Amniotic stem cell (primary cell): ENCODE measurements around the gene TMEM39B.
"Not testable (repeated sequence)": the region's sequence is repeated elsewhere in the genome, so short reads cannot be mapped to it uniquely, and the experiment has no call there.

ENCODE experiments used
- DNase-seq: peaks from one replicate; lab custom pipeline; 2025; lab: John Stamatoyannopoulos, UW

Gene TMEM39B

DNA sequence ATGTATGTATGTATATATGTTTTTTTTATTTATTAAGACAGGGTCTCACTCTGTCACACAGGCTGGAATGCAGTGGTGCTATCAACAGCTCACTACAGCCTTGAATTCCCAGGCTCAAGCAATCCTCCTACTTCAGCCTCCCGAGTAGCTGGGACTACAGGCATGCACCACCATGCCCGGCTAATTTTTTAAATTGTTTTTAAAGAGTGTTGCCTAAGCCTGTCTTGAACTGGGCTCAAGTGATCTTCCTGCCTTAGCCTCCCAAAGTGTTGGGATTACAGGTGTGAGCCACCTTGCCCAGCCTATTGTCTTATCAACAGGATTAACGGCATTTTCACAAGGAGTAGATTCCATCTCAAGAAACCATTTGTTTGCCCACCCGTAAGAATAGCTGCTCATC lies 40.7 kb downstream of the TMEM39B start:
- not testable (repeated sequence) for DNase-seq

DNA sequence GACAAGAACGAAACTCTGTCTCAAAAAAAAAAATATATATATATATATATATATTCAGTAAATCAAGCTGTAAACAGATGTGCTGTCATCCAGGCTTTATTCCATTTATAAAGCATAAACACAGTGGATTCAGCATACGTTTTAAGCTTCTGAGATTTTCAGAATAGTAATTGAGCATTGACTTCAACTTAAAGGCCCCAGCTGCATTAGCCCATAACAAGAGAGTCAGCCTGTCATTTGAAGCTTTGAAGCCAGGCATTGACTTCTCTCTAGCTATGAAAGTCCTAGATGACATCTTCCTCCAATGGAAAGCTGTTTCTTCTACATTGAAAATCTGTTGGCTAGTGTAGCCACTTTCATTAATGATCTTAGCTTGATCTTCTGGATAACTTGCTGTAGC lies 41.7 kb downstream of the TMEM39B start:
- no peak for DNase-seq

DNA sequence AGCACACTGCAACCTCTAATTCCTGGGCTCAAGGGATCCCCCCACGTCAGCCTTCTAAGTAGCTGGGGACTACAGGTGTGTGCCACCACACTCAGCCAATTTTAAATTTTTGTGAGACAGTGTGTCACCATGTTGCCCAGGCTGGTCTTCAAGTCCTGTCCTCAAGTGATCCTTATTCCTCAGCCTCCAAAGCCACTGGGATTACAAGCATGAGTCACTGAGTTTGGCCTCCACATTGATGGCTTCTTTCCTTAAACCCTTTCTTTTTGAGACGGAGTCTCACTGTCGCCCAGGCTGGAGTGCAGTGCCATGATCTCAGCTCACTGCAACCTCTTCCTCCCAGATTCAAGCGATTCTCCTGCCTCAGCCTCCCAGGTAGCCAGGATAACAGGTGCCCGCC lies 42.8 kb downstream of the TMEM39B start:
- no peak for DNase-seq

DNA sequence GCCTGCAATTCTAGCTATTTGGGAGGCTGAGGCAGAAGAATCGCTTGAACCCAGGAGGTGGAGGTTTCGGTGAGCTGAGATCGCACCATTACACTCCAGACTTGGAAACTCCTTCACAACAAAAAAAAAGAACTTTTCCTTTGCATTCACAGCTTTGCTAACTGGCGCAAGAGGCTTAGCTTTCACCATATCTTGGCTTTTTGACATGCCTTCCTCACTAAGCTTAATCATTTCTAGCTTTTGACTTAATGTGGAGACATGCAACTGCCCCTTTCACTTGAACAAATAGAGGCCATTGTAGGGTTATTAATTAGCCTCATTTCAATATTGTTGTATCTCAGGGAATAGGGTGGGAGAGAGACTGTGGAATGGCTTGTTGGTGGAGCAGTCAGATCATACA lies 43.8 kb downstream of the TMEM39B start:
- no peak for DNase-seq

DNA sequence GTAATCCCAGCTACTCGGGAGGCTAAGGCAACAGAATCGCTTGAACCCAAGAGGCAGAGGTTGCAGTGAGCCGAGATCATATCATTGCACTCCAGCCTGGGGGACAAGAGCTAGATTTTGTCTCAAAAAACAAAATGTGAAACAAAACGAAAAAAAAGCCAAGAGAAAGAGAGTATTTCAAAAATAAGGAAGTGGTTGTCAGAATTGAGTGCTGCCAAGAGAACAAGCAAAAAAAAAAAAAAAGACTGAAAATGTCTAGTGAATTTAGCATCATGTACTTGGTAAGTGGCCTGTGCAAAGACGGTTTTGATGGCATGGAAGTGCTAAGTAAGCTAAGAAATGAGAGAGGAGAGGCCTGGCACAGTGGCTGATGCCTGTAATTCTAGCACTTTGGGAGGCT lies 49.4 kb downstream of the TMEM39B start:
- no peak for DNase-seq

DNA sequence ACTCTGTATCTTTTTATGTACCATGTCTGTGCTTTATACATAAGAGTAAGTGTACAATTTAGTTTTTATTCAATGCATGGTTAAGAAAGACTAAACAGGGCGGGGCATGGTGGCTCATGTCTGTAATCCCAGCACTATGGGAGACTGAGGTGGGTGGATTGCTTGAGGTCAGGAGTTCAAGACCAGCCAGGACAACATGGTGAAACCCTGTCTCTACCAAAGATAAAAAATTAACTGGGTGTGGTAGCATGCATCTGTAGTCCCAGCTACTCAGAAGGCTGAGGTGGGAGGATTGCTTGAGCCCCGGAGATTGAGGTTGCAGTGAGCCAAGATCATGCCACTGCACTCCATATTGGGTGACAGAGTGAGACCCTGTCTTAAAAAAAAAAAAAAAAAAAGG lies 50.6 kb downstream of the TMEM39B start:
- not testable (repeated sequence) for DNase-seq

DNA sequence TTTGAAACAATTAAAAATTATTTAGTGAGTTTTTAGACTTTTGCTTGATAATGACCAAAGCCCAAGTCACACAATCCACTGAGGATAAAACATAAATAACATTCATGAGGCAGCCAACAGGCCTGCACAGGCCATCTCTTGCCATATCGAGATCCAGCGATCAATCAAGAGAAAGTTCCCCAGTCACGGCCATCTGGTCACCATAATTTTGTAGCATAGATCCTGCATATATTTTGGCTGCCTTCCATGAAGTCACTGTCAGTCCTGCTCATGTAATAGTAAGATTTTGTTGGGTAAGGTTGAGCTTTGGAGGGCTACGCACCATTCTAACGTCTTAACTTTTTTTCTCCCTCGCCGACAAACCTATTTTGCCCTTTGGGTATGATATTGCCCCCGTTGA lies 52.6 kb downstream of the TMEM39B start:
- no peak for DNase-seq

DNA sequence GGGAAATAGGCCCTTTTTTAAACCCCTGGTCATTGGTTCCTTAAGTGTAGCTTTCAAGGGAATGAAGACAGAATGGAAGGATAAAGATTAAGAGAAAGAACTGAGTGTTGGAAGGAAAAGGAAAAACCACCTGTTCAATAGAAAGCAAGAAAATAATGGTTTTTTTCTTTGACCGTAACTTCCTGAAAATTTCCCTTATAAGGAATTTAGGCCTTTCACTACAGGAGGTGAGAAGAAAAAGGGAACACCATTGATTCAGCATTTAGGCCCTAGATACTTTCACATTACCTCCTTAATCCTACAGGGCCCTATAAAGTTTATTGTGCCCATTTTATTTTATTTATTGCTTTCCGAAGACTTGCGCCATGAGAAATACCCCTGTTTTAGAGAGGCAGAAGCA lies 54.0 kb downstream of the TMEM39B start:
- DNase-seq: no peak

DNA sequence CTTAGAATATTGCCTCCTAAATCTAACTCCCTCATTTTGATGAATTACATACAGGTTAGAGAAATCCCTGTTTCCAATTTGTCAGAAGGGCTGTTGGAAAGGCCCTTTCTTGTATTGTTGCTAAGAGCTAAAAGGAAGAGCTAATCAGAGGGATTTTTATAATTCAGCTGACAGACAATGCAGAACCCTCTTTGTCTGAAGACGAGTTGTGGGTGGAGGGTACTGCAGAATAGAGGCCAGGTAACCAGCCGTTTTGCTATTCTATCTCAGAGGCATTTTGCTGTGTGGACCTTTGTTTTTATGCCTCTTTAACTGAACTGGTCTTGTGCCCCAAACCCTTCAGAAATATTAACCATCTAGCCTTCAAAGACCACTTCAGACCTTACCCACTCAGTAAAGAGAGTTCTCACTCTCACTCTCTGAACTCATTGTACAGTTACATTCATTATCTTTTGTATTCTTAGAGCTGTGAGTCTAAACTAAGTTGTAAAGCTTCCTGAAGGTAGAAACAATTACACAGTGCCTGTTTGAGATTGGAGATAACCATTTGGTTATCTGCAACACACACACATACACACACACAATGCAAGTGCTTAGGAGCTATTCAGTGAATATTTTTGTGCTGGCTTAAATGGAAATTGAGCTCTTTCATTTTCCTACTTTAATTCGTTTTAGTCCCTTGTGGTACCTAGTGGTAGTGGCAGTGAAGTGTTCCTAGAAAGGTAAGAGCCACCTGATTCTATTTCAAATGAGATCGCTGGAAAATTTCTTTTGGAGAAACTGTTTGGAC lies 54.9 kb downstream of the TMEM39B start:
- no peak for DNase-seq

DNA sequence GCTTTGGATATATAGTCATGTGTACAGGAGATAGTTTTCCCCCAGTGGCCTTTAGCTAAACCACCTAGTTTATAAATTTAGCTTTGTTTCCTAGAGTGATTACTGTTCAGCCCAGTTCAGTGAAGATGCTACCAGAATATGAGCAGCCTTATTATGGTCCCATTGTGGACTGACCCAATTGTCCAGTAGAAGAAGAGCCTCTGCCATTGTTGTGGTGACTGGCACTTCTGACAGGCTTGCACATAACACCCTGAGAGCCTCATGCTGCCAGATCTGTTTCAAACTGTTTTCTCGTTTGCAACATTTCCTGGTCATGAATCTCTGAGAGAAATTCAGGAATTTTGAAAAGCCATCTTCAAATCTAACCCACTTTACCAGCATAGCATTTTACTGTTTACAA lies 55.7 kb downstream of the TMEM39B start:
- DNase-seq: no peak

DNA sequence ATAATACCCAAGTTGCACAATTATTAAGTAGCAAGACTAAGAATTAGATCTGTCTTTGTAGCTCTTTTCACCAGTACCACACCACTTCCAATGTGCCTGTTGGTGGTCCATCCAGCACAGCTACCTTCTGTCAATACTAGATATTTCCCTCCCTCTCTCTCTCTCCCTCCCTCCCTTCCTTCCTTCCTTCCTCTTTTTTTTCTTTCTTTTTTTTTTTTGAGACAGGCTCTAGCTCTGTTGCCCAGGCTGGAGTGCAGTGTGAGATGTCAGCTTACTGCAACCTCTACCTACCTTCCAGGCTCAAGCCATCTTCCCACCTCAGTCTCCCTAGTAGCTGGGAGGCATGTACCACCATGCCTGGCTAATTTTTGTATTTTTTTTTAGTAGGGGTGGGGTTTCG lies 56.2 kb downstream of the TMEM39B start:
- no peak for DNase-seq

DNA sequence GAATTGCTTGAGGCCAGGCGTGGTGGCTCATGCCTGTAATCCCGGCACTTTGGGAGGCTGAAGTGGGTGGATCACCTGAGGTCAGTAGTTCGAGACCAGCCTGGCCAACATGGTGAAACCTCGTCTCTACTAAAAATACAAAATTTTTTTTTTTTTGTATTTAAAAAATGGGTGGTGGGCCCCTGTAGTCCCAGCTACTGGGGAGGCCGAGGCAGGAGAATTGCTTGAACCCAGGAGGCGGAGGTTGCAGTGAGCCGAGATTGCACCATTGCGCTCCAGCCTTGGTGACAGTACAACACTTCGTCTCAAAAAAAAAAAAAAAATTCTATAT lies 61.2 kb downstream of the TMEM39B start:
- DNase-seq: not testable (repeated sequence)

DNA sequence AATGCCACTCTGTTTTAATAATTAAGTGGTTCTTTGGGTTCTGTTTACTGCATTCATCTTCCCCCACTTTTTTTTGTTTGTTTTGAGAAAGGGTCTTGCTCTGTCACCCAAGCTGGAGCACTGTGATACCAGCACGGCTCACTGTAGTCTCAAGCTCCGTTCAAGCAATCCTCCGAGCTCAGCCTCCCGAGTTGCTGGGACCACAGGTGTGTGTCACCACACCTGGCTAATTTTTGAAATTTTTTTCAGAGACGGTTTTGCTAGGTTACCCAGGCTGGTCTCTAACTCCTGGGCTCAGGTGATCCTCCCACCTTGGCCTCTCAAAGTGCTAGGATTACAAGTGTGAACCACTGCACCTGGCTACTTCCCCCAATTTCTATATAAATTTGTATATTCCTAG lies 64.4 kb downstream of the TMEM39B start:
- no peak for DNase-seq

DNA sequence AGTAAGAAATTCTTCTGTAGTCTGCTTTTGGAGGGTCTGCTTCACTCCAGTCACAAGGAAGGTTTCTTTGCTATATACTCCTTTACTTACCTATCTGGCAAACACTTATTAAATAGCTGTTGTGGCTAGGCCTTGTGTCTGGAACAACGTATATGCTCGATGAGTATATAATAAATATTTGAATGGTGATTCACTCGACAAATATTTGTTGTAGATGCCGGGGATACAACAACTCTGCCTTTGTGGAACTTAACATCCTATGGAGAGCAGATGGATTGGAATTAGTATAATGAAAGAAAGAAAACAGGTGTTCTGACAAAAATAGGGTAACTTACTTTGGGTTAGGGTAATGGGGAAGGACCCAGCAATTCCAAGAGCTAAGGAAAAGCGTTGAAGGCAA lies 66.2 kb downstream of the TMEM39B start:
- no peak for DNase-seq

DNA sequence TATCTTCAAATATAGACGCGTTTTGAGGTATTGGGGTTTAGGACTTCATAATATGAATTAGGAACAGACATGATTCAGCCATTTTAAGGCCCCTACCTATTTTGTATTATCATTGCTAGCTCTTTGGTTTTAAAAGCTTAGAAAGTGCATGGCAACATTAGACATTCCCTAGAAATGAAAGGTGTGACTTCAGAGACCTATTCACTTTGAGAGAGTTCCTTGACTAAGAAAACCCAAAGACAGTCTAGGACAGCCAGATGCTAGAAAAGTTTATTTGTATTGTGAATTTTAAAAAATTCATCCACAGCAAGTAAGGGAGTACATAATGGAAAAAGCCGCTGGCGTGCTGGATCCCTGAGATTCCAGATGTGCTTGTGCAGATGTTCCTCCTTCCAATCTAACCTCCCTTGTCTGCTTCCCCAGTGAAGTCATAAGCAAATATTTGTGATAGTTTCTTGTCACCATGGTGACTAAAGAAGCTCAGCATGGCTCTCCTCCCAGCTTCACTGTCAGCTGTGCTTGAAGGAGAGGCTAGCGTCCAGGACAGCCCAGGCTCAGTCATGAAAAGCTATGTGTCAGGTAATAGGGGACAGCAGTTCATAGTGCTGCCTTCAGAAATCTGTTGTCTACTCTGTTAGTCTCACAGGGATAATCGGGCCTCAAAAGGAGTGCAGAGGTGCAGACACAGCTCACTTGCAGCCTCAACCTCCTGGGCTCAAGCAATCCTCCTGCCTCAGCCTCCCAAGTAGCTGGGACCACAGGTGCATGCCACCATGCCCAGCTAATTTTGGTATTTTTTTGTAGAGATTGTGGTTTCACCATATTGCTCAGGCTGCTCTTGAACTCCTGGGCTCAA lies 69.9 kb downstream of the TMEM39B start:
- DNase-seq: peak; percentile 25

DNA sequence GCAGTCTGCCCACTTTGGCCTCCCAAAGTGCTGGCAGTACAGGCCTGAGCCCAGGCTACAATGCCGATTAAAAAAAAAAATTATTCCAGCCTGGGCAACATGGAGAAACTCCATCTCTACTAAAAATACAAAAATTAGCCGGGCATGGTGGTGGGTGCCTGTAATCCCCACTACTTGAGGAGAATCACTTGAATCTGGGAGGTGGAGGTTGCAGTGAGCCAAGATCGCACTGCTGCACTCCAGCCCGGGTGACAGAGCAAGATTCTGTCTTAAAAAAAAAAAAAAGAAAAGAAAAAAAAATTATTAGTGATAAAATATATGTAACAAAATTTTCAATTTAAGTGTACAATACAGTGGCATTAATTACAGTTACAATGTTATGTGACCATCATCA lies 70.6 kb downstream of the TMEM39B start:
- DNase-seq: not testable (repeated sequence)

DNA sequence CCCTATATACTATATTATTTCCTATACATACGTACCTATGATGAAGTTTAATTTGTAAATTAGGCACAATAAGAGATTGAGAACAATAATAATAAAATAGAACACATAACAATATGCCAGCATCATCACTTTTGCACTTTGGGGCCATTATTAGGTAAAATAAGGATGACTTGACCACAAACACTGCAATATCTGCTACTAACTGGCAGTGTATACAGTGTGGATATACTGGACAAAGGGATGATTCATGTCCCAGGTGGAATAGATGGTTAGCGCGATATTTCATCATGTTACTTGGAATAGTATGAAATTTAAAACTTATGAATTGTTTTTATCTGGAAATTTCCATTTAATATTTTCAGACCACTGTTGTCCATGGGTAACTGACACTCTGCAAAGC lies 71.3 kb downstream of the TMEM39B start:
- no peak for DNase-seq

DNA sequence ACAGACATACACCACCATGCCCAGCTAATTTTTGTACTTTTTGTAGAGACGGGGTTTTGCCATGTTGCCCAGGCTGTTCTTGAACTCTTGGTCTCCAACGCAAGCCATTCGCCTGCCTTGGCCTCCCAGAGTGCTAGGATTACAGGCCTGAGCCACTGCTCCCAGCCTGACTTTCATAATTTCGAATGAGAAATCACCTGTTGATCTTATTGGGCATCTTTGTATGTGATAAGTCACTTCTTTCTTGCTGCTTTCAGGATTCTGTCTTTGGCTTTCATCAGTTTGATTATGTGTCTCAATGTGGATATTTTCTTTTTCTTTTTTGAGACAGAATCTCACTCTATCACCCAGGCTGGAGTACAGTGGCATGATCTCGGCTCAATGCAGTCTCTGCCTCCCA lies 75.1 kb downstream of the TMEM39B start:
- not testable (repeated sequence) for DNase-seq

DNA sequence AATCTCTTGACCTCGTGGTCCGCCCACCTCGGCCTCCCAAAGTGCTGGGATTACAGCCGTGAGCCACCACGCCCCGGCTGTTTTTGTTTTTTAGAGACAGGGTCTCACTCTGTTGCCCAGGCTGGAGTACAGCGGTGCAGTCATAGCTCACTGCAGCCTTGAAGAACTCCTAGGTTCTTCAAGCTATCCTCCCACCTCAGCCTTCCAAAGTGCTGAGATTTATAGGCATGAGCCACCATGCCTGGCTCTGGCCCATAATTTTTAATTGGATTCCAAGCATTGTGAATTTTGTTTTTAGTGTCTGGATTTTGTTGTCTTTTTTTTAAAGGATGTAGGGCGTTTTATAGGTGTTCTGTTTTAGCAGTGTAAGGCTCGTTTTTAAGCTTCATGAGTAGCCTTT lies 78.1 kb downstream of the TMEM39B start:
- DNase-seq: no peak

DNA sequence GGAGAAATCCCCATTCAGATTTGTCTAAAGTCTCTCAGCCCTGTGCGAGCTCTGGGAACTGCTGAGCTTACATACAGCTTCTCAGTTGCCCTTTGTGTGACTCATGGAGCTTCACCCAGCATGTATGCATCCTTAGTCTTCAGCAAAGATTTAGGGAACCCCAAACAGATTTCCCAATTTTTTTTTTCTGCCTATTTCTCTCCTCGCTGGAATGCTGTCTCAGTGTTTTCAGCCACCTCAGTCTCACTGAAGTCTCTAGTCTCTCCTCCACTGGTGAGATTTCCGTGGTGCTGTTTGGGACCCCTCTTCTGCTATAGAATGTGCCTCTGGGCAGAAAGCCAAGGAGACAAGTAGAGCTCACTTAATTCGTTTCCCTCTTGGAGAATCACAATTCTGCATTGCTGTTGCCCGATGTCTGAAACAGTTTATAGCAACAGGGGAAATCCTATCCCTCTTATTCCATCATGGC lies 78.6 kb downstream of the TMEM39B start:
- peak; percentile 32 for DNase-seq
